GM19467 (cell line): Measurements from ENCODE around the gene MRFAP1L1.
A peak's percentile ranks its signal among the peaks of the same experiment; 100 is the strongest.
"Not testable (repeated sequence)": the region's sequence is repeated elsewhere in the genome, so short reads cannot be mapped to it uniquely, and the experiment has no call there.

Experiments
- ATAC-seq: cut with Tn5 transposase; IDR thresholded peaks from one replicate; pipeline ENCODE4 v1.9.1; 2021; ENCODE audit warnings: mild to moderate bottlenecking, moderate library complexity; ENCODE audit not compliant: unreplicated experiment

MRFAP1L1 gene

DNA sequence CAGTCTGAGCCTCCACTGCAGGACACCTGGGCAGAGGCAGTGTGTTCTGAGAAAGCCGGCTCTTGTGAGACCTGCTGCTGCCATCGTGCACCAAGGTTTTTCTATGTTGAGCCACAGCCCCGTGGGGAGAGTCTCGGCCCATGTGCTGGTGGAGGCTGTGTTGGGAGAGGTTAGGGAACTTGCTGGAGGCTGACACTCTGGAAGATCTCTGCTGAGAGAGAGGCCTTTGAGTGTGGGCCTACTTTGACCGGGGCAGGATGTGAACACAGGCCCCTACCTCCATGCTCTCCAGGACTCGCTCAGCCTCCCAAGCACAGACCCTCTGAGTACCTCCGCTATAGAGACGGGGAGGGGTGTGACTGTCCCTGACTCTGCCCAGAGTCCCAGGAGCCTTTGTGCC is 17.3 kb downstream of the MRFAP1L1 start:
- no peak for ATAC-seq

GRCh38 chr4:6689506-6689960 is 20.1 kb downstream of the MRFAP1L1 start:
- ATAC-seq = no peak

DNA sequence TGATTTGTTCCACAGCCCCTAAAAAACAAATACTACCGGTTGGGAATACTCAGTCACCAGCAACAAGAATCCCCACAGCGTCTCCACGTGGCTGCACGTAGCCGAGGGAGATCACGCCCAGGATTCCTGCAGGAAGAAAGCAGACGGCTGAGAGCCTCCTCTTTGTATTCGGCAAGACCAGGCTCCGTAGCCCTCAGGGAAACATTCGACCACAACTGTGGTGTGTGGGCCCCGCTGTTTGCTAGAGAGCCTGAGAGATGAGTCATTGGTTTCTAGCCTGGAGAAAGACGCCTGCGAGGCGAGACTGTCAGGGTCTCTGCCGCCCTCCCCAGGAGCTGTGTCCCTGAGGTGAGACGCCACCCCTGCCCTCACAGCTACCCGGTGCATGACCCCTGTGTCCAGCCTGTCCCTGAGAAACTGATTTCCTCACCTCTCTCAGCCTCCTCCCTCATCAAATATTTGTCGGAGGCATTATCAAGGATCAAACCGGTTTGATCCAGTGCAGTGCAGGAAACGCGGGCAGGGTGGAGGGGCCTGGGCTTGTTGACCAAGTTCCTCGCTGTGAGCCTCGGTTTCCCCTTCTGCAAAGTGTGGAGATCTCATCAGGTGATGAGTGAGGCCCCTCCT is 20.7 kb downstream of the MRFAP1L1 start:
- no peak for ATAC-seq

GRCh38 chr4:6687947-6688878 is 21.5 kb downstream of the MRFAP1L1 start:
- ATAC-seq = no peak

GRCh38 chr4:6686104-6686787 is 23.4 kb downstream of the MRFAP1L1 start:
- ATAC-seq = no peak

DNA sequence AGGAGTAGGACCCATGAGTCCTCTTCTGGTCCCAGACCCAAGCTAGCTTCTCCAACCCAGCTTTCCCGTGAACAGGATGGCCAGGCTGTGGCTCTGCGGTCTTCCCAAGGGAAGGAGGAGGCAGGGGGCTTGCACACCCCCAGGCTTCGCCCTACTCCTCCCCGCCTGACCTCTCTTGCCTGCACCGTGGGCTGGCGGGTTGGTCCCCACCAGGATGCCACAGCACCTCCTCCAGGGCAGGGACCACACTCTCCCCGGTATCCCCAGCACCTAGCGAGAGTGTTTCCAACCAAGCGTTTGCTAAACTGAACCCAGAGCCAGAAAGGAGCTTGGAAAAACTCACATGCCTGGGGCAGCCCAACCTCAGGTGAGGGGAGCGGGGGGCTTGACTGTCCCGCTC is 25.0 kb downstream of the MRFAP1L1 start:
- ATAC-seq = no peak

- ATAC-seq = no peak
Observed at GRCh38 chr4:6682862-6683590, 26.6 kb downstream of the MRFAP1L1 start.

- no peak for ATAC-seq
Observed at GRCh38 chr4:6681191-6681590, 28.5 kb downstream of the MRFAP1L1 start.

- ATAC-seq = no peak
Observed at GRCh38 chr4:6680372-6681034, 29.2 kb downstream of the MRFAP1L1 start.

- ATAC-seq = no peak
Observed at GRCh38 chr4:6676722-6677558, 32.7 kb downstream of the MRFAP1L1 start.

- peak; percentile 37 for ATAC-seq
Observed at GRCh38 chr4:6674500-6675149, 35.0 kb downstream of the MRFAP1L1 start.

DNA sequence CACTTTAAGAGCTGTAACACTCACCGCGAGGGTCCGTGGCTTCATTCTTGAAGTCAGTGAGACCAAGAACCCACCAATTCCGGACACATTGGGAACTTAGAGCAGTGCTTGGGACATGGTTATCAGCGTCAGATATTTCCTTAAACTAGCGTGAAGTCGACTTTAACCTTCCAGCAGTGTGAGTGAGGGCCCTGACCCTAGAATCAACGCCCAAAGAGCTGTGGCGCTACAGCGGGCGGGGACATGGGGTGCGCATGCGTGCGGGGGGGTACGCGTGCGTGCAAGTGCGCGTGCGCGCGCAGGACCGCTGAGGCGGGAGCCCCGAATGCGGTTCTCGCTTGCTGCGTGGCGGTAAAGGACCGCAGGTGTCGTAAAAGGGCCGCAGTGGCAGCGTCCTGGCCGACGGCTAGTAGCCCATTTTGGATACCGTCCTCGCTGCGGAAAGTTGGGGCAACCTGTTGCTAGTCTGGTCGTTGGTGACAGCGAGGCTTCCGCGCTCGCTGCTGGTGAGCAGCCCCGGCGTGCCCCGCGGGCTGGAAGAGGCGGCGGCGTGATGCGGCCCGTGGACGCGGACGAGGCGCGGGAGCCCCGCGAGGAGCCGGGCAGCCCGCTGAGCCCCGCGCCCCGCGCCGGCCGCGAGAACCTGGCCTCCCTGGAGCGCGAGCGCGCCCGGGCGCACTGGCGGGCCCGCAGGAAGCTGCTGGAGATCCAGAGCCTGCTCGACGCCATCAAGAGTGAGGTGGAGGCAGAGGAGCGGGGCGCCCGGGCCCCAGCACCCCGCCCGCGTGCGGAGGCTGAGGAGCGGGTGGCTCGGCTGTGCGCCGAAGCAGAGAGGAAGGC is 35.8 kb downstream of the MRFAP1L1 start:
- ATAC-seq = peak; percentile 71

GRCh38 chr4:6673191-6673659 is 36.4 kb downstream of the MRFAP1L1 start:
- not testable (repeated sequence) for ATAC-seq

- ATAC-seq = not testable (repeated sequence)
Observed at GRCh38 chr4:6672541-6673190, 37.0 kb downstream of the MRFAP1L1 start.

- no peak for ATAC-seq
Observed at GRCh38 chr4:6672131-6672530, 37.5 kb downstream of the MRFAP1L1 start.

DNA sequence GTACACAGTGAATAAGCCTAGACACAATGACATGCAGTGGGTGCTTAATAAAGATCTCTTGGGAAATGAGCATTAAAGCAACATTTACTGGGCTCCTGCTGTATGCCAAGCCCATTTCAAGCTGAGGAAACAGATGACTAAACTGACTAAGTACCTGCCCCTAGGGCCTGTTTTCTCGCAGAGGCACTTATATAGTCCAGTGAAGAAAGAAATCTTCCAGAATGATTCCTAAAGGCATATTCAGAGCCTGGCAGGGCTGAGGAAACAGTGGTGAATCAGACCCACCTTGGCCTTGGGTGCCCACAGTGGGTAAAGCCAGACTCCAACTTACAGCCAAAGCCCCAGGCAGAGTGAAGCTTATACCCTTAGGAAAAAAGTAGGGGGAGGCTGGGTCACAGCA is 38.0 kb downstream of the MRFAP1L1 start:
- ATAC-seq = no peak

DNA sequence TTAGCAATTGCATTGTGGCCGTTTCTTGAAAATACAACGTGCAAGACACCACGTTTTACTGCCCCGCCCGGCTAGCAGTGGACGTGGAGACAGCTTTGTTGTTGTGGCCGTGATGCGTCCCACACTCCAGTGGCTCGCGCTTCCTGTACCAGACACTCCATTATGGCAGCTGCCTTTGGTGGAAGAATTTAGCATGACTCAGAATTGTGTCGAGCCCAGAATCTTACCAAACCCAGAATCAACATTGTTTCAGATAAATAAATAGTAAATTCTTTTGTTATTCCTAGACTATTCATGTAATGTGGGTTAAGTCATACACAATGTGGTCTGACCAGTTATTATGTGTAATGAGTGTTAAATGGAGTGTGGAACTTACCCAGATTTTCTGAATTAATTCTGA is 41.3 kb downstream of the MRFAP1L1 start:
- no peak for ATAC-seq

GRCh38 chr4:6665320-6665654 is 44.4 kb downstream of the MRFAP1L1 start:
- no peak for ATAC-seq
